IMR-90 (cell line): ENCODE data around the gene HNRNPU. TPM values are rescaled to one million over a fixed set of nuclear protein-coding genes. Genes with fewer than 3 reads are reported as not detected.

ENCODE experiments used
- ATAC-seq: fragments of 200-7000 bp; cut with Tn5 transposase; 2 replicates; pipeline ENCODE4 v1.9.1; 2020; ENCODE audit warnings: low read depth, mild to moderate bottlenecking, moderate library complexity
- BruUV-seq: library from RNA; stranded (reverse); fragments of 400-500 nt; replicated peaks from 2 replicates; lab custom pipeline; 2021; lab: Mats Ljungman, UMichigan
- CTCF ChIA-PET: fragments of 300-600 bp; formaldehyde crosslinking; extraction: SDS; loops from one replicate; lab custom pipeline; 2021; ENCODE audit warnings: antibody characterized with exemption; lab: Yijun Ruan, JAX
- POLR2A ChIA-PET: fragments of 300-600 bp; sonication (Branson Sonifier 250); formaldehyde crosslinking; loops from one replicate; lab custom pipeline; 2022; ENCODE audit warnings: antibody characterized with exemption; ENCODE audit not compliant: unreplicated experiment; lab: Charles Lee
- DNase-seq: peaks from one replicate; pipeline ENCODE4 v3.0.0; 2013
- H2AFZ ChIP-seq: replicated peaks from 2 replicates; pipeline ENCODE3; 2013; ENCODE audit warnings: low read length, mild to moderate bottlenecking; ENCODE audit not compliant: poor library complexity
- H2AK5ac ChIP-seq: 2 replicates; pipeline ENCODE4 v1.6.1; 2013; ENCODE audit warnings: low read depth, low read length, inconsistent platforms
- H2AK9ac ChIP-seq: replicated peaks from 2 replicates; pipeline ENCODE3; 2013; ENCODE audit warnings: mild to moderate bottlenecking, low read depth, low read length, moderate library complexity; ENCODE audit not compliant: poor library complexity
- H2BK120ac ChIP-seq: 2 replicates; pipeline ENCODE4 v1.6.1; 2013; ENCODE audit warnings: low read depth, low read length, inconsistent platforms
- H2BK15ac ChIP-seq: 3 replicates; pipeline ENCODE4 v1.6.1; 2013; ENCODE audit warnings: low read depth, low read length, inconsistent platforms
- H2BK20ac ChIP-seq: 2 replicates; pipeline ENCODE4 v1.6.1; 2013; ENCODE audit warnings: low read depth, mild to moderate bottlenecking, inconsistent platforms, low read length, moderate library complexity
- H2BK5ac ChIP-seq: 2 replicates; pipeline ENCODE4 v1.6.1; 2013; ENCODE audit warnings: mild to moderate bottlenecking, low read depth, low read length, inconsistent platforms; ENCODE audit not compliant: poor library complexity, severe bottlenecking
- H3K14ac ChIP-seq: replicated peaks from 2 replicates; pipeline ENCODE4 v1.6.1; 2013; ENCODE audit warnings: low read depth, low read length, inconsistent platforms
- H3K18ac ChIP-seq: 2 replicates; pipeline ENCODE4 v1.6.1; 2013; ENCODE audit warnings: low read depth, low read length, control low read depth
- H3K23ac ChIP-seq: 2 replicates; pipeline ENCODE4 v1.6.1; 2013; ENCODE audit warnings: low read depth, low read length, inconsistent platforms
- H3K27ac ChIP-seq: 2 replicates; pipeline ENCODE4 v1.5.1; 2013; ENCODE audit warnings: mild to moderate bottlenecking, control low read depth, low read length; ENCODE audit not compliant: insufficient read depth
- H3K27me3 ChIP-seq: 2 replicates; pipeline ENCODE4 v1.6.1; 2013; ENCODE audit warnings: low read length; ENCODE audit not compliant: control insufficient read depth, insufficient read depth
- H3K36me3 ChIP-seq: 2 replicates; pipeline ENCODE4 v1.6.1; 2013; ENCODE audit warnings: low read length, mixed read lengths; ENCODE audit not compliant: control insufficient read depth, insufficient read depth
- H3K4ac ChIP-seq: 2 replicates; pipeline ENCODE4 v1.6.1; 2013; ENCODE audit warnings: low read depth, low read length, inconsistent platforms
- H3K4me1 ChIP-seq: 2 replicates; pipeline ENCODE4 v1.6.1; 2013; ENCODE audit warnings: low read length, mixed read lengths; ENCODE audit not compliant: control insufficient read depth, insufficient read depth
- H3K4me2 ChIP-seq: 2 replicates; pipeline ENCODE4 v1.6.1; 2013; ENCODE audit warnings: low read depth, mild to moderate bottlenecking, control low read depth, low read length, moderate library complexity
- H3K4me3 ChIP-seq: 2 replicates; pipeline ENCODE4 v1.5.1; 2013; ENCODE audit warnings: low read depth, mild to moderate bottlenecking, control low read depth, low read length, moderate library complexity; ENCODE audit not compliant: insufficient read depth
- H3K56ac ChIP-seq: 2 replicates; pipeline ENCODE4 v1.6.1; 2013; ENCODE audit warnings: low read length, inconsistent platforms; ENCODE audit not compliant: insufficient read depth; ENCODE audit errors: extremely low read depth
- H3K79me1 ChIP-seq, 2 experiments: 2 replicates each; pipeline ENCODE4 v1.6.1; 2013; ENCODE audit warnings: low read length in 2 of 2, inconsistent platforms in 1 of 2, low read depth in 1 of 2
- H3K9ac ChIP-seq: 2 replicates; pipeline ENCODE4 v1.6.1; 2013; ENCODE audit warnings: low read depth, low read length, control low read depth
- H3K9me1 ChIP-seq: 2 replicates; pipeline ENCODE4 v1.6.1; 2013; ENCODE audit warnings: low read length, inconsistent platforms; ENCODE audit not compliant: insufficient read depth
- H3K9me3 ChIP-seq: 2 replicates; pipeline ENCODE4 v1.6.1; 2013; ENCODE audit warnings: low read length; ENCODE audit not compliant: control insufficient read depth, insufficient read depth
- H4K20me1 ChIP-seq: 2 replicates; pipeline ENCODE4 v1.6.1; 2013; ENCODE audit warnings: low read length, inconsistent platforms; ENCODE audit not compliant: insufficient read depth
- H4K5ac ChIP-seq: 2 replicates; pipeline ENCODE4 v1.6.1; 2013; ENCODE audit warnings: mild to moderate bottlenecking, low read depth, low read length, control low read depth
- H4K8ac ChIP-seq, 2 experiments: 2 replicates each; pipeline ENCODE4 v1.6.1; 2013; ENCODE audit warnings: low read depth in 2 of 2, low read length in 2 of 2, control low read depth in 1 of 2, inconsistent platforms in 1 of 2
- H4K91ac ChIP-seq: 2 replicates; pipeline ENCODE4 v1.6.1; 2013; ENCODE audit warnings: low read depth, low read length, inconsistent platforms; ENCODE audit not compliant: insufficient read depth
- BHLHE40 ChIP-seq: fragments of 150-350 bp; IDR thresholded peaks from 2 replicates; pipeline ENCODE4 v1.6.1; 2016; ENCODE audit warnings: mild to moderate bottlenecking, low read depth, low read length
- CEBPB ChIP-seq: IDR thresholded peaks from 2 replicates; pipeline ENCODE4 v1.6.1; 2012; ENCODE audit warnings: low read depth, low read length, improper control_type of control experiment
- CHD1 ChIP-seq: IDR thresholded peaks from 2 replicates; pipeline ENCODE4 v1.6.1; 2012; ENCODE audit warnings: low read depth, low read length, improper control_type of control experiment
- FOS ChIP-seq: fragments of 150-350 bp; IDR thresholded peaks from 2 replicates; pipeline ENCODE4 v1.6.1; 2016; ENCODE audit warnings: low read depth, low read length
- MAFK ChIP-seq: IDR thresholded peaks from 2 replicates; pipeline ENCODE4 v1.6.1; 2012; ENCODE audit warnings: low read depth, low read length, improper control_type of control experiment
- MAZ ChIP-seq: IDR thresholded peaks from 2 replicates; pipeline ENCODE4 v1.6.1; 2012; ENCODE audit warnings: low read depth, mild to moderate bottlenecking, low read length, improper control_type of control experiment, moderate library complexity, borderline replicate concordance
- MXI1 ChIP-seq: IDR thresholded peaks from 2 replicates; pipeline ENCODE4 v1.6.1; 2012; ENCODE audit warnings: low read depth, mild to moderate bottlenecking, low read length, moderate library complexity, borderline replicate concordance
- NFE2L2 ChIP-seq: fragments of 150-350 bp; IDR thresholded peaks from 2 replicates; pipeline ENCODE4 v1.6.1; 2016; ENCODE audit warnings: low read depth, mild to moderate bottlenecking, low read length
- POLR2A ChIP-seq: IDR thresholded peaks from 2 replicates; pipeline ENCODE4 v1.6.1; 2012; ENCODE audit warnings: mild to moderate bottlenecking, low read depth, low read length
- RAD21 ChIP-seq: IDR thresholded peaks from 2 replicates; pipeline ENCODE4 v1.6.1; 2012; ENCODE audit warnings: low read length, improper control_type of control experiment
- RCOR1 ChIP-seq: IDR thresholded peaks from 2 replicates; pipeline ENCODE4 v1.6.1; 2012; ENCODE audit warnings: mild to moderate bottlenecking, low read length, improper control_type of control experiment; ENCODE audit not compliant: insufficient replicate concordance
- RFX5 ChIP-seq: IDR thresholded peaks from 2 replicates; pipeline ENCODE4 v1.8.0; 2012; ENCODE audit warnings: low read depth, mild to moderate bottlenecking, low read length, moderate library complexity
- SMC3 ChIP-seq: fragments of 150-350 bp; IDR thresholded peaks from 2 replicates; pipeline ENCODE4 v1.6.1; 2016; ENCODE audit warnings: low read depth, mild to moderate bottlenecking, antibody characterized with exemption, low read length, moderate library complexity
- WGBS, 2 experiments: methylation state at CpG; one replicate each; pipeline versions ENCODE4 v1.1.5 to v1.1.7; 2013; ENCODE audit warnings: missing lambda C conversion rate in 2 of 2; ENCODE audit not compliant: insufficient read length in 1 of 2; ENCODE audit errors: extremely low coverage in 2 of 2; 5-methylcytosine and 5-hydroxymethylcytosine counted together
- dilution Hi-C: fragments of 300-500 bp; cut with HindIII; formaldehyde crosslinking; loops from one replicate; pipeline ENCODE4 v1.14.3; 2018; ENCODE audit warnings: low sequenced_read_pairs; ENCODE audit not compliant: unreplicated experiment
- in situ Hi-C: fragments of 300-500 bp; cut with MboI; formaldehyde crosslinking; loops from 3 replicates; pipeline ENCODE4 v1.14.3; 2019; ENCODE audit warnings: low sequenced_read_pairs, inconsistent platforms, mixed read lengths
- intact Hi-C: fragments of 100-400 bp; cut with micrococcal nuclease; formaldehyde crosslinking; loops from 2 replicates; pipeline ENCODE4 v1.10.0; 2022
- polyA plus RNA-seq, 3 experiments: library from polyadenylated mRNA; depleted of rRNA; stranded (reverse); fragments of >200 nt; gene quantifications; 2 replicates each; pipeline ENCODE4 v1.2.3, GENCODE V29; 2012; ENCODE audit warnings: low replicate concordance in 1 of 3
- total RNA-seq: library from RNA; depleted of rRNA; stranded (reverse); fragments of >200 nt; gene quantifications from 2 replicates; pipeline ENCODE4 v1.2.3, GENCODE V29; 2012
- TF ChIP-seq, protein P1 (sequence below): fragments of 150-350 bp; IDR thresholded peaks from 2 replicates; pipeline ENCODE4 v1.6.1; 2016; ENCODE audit warnings: low read depth, mild to moderate bottlenecking, low read length, moderate library complexity, borderline replicate concordance
- TF ChIP-seq, protein P2 (sequence below): fragments of 150-350 bp; IDR thresholded peaks from 2 replicates; pipeline ENCODE4 v1.6.1; 2017; ENCODE audit warnings: mild to moderate bottlenecking, antibody characterized with exemption, low read length, low read depth
- TF ChIP-seq, protein P3 (sequence below): conservative IDR thresholded peaks from 2 replicates; pipeline ENCODE4 v1.5.1; 2012; ENCODE audit warnings: mild to moderate bottlenecking, low read depth, low read length, improper control_type of control experiment

HNRNPU gene
- total and polyA plus RNA-seq, 2 of the 4 experiments (the other 2 are of a cell fraction) = 151 to 169 TPM

DNA sequence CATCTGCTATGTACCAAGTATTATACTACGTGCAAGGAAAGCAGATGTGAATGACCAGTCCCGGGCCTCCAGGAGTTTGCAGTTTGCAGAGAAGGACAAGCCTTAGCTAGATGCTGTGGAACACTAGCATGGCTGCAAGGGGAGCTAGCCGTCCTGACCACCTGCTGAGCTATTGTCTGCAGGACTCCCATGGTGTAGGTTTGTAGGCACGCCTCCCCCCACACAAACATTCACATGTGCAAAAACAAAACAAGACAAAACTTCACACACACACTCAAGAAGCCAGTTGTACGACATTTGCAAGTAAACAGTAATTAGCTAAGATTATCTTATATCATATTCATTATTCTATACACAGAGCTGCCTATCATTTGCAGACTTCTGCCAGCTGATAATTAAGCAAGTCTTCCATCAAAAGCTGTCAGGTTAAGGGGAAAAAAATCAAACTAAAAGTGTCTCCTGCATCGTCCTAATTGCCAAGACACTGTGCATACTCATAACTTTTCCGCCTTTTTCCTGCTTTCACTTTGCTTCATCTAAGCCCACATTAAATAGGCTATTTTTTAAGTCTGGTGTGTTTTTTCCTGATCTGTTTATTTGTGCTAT, 10.7 kb upstream of the HNRNPU start:
- no peak overlapping the region for H4K5ac ChIP-seq
- no peak overlapping the region for H3K4me3 ChIP-seq
- no peaks in the 10 kb centered on the region for H3K4me1 ChIP-seq
- H4K91ac ChIP-seq = no peak overlapping the region
- CTCF ChIA-PET = no interaction called here
- H3K14ac ChIP-seq = no peak overlapping the region
- H2AK9ac ChIP-seq = no peak overlapping the region
- no peak overlapping the region for H2BK15ac ChIP-seq
- H4K20me1 ChIP-seq = no peaks in the 10 kb centered on the region
- H3K4me2 ChIP-seq = no peak overlapping the region
- no peak overlapping the region for H2BK120ac ChIP-seq
- H3K27ac ChIP-seq = no peak overlapping the region
- H3K23ac ChIP-seq = no peak overlapping the region
- intact Hi-C loops (no loop called here), in situ Hi-C loops (no loop called here), dilution Hi-C loops (no loop called here)
- ATAC-seq = no peak
- no peak overlapping the region for H2AK5ac ChIP-seq
- H3K79me1 ChIP-seq = no peaks in the 10 kb centered on the region
- H4K8ac ChIP-seq = no peak overlapping the region
- no peaks in the 10 kb centered on the region; the same call in 1 of the 2 replicates for H3K27me3 ChIP-seq
- no peak overlapping the region for H2AFZ ChIP-seq
- no peaks in the 10 kb centered on the region for H3K36me3 ChIP-seq
- no peak overlapping the region for H2BK5ac ChIP-seq
- H3K18ac ChIP-seq = no peak overlapping the region
- H3K9ac ChIP-seq = no peak overlapping the region
- H3K4ac ChIP-seq = no peak overlapping the region
- no peak overlapping the region for H3K56ac ChIP-seq
- no TSS peak for BruUV-seq
- POLR2A ChIA-PET = no interaction called here
- no peaks in the 10 kb centered on the region for H3K9me3 ChIP-seq
- TF ChIP-seq RFX5 = no peak
- TF ChIP-seq CEBPB = no peak
- no peak for TF ChIP-seq SMC3
- no peak for TF ChIP-seq RAD21
- TF ChIP-seq, protein P1, sequence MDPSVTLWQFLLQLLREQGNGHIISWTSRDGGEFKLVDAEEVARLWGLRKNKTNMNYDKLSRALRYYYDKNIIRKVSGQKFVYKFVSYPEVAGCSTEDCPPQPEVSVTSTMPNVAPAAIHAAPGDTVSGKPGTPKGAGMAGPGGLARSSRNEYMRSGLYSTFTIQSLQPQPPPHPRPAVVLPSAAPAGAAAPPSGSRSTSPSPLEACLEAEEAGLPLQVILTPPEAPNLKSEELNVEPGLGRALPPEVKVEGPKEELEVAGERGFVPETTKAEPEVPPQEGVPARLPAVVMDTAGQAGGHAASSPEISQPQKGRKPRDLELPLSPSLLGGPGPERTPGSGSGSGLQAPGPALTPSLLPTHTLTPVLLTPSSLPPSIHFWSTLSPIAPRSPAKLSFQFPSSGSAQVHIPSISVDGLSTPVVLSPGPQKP = no peak
- no peak for TF ChIP-seq RCOR1
- TF ChIP-seq, protein P2, sequence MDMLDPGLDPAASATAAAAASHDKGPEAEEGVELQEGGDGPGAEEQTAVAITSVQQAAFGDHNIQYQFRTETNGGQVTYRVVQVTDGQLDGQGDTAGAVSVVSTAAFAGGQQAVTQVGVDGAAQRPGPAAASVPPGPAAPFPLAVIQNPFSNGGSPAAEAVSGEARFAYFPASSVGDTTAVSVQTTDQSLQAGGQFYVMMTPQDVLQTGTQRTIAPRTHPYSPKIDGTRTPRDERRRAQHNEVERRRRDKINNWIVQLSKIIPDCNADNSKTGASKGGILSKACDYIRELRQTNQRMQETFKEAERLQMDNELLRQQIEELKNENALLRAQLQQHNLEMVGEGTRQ = no peak
- TF ChIP-seq CHD1 = no peak
- TF ChIP-seq FOS = no peak
- TF ChIP-seq NFE2L2 = no peak
- TF ChIP-seq MAFK = no peak
- TF ChIP-seq, protein P3, sequence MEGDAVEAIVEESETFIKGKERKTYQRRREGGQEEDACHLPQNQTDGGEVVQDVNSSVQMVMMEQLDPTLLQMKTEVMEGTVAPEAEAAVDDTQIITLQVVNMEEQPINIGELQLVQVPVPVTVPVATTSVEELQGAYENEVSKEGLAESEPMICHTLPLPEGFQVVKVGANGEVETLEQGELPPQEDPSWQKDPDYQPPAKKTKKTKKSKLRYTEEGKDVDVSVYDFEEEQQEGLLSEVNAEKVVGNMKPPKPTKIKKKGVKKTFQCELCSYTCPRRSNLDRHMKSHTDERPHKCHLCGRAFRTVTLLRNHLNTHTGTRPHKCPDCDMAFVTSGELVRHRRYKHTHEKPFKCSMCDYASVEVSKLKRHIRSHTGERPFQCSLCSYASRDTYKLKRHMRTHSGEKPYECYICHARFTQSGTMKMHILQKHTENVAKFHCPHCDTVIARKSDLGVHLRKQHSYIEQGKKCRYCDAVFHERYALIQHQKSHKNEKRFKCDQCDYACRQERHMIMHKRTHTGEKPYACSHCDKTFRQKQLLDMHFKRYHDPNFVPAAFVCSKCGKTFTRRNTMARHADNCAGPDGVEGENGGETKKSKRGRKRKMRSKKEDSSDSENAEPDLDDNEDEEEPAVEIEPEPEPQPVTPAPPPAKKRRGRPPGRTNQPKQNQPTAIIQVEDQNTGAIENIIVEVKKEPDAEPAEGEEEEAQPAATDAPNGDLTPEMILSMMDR = no peak
- no peak for TF ChIP-seq MAZ
- no peak for TF ChIP-seq MXI1
- TF ChIP-seq POLR2A = no peak
- TF ChIP-seq BHLHE40 = no peak
- WGBS, 2 experiments = no CpG with 5 or more reads among the region's 7 CpGs
- H3K9me1 ChIP-seq = no peaks in the 10 kb centered on the region
- no peak for DNase-seq
- H2BK20ac ChIP-seq = no peak overlapping the region
